Stimulated activated CD8-positive, alpha-beta memory T cell treated with anti-CD3 and anti-CD28 coated beads, Interleukin-7, amount 100 ng/mL, for 1 hour (primary cell): Measurements from ENCODE around the gene PTPRT.

Experiments
- DNase-seq, 2 donors: peaks; one replicate each; pipeline ENCODE4 v3.0.0-alpha.2; 2020; ENCODE audit warnings: low read depth in 2 of 2

PTPRT gene

GRCh38 chr20:42807876-42808275, 381.8 kb downstream of the PTPRT start:
- DNase-seq, result no peak

GRCh38 chr20:42795111-42795695, 394.5 kb downstream of the PTPRT start:
- DNase-seq, result no peak

GRCh38 chr20:42792052-42792451, 397.7 kb downstream of the PTPRT start:
- no peak for DNase-seq

- DNase-seq, result no peak
Observed at GRCh38 chr20:42790111-42790510, 399.6 kb downstream of the PTPRT start.

- no peak for DNase-seq
Observed at GRCh38 chr20:42788707-42789106, 401.0 kb downstream of the PTPRT start.

GRCh38 chr20:42785041-42785440, 404.7 kb downstream of the PTPRT start:
- DNase-seq, result no peak

GRCh38 chr20:42779216-42779615, 410.5 kb downstream of the PTPRT start:
- DNase-seq, result no peak

- no peak for DNase-seq
Observed at GRCh38 chr20:42775866-42776265, 413.8 kb downstream of the PTPRT start.

- no peak for DNase-seq
Observed at GRCh38 chr20:42775037-42775436, 414.7 kb downstream of the PTPRT start.

GRCh38 chr20:42763015-42763414, 426.7 kb downstream of the PTPRT start:
- DNase-seq, result no peak

GRCh38 chr20:42756991-42757390, 432.7 kb downstream of the PTPRT start:
- no peak for DNase-seq

- no peak for DNase-seq
Observed at GRCh38 chr20:42754706-42755105, 435.0 kb downstream of the PTPRT start.

GRCh38 chr20:42752620-42753019, 437.1 kb downstream of the PTPRT start:
- DNase-seq, result no peak

- no peak for DNase-seq
Observed at GRCh38 chr20:42749556-42749955, 440.1 kb downstream of the PTPRT start.

- DNase-seq, result no peak
Observed at GRCh38 chr20:42747765-42748411, 441.8 kb downstream of the PTPRT start.

- no peak for DNase-seq
Observed at GRCh38 chr20:42744756-42745465, 444.8 kb downstream of the PTPRT start.

- no peak for DNase-seq
Observed at GRCh38 chr20:42742926-42743325, 446.8 kb downstream of the PTPRT start.

GRCh38 chr20:42741906-42742305, 447.8 kb downstream of the PTPRT start:
- no peak for DNase-seq

GRCh38 chr20:42740226-42740870, 449.4 kb downstream of the PTPRT start:
- no peak for DNase-seq

- DNase-seq, result no peak
Observed at GRCh38 chr20:42739683-42740082, 450.0 kb downstream of the PTPRT start.

- DNase-seq, result no peak
Observed at GRCh38 chr20:42735539-42735938, 454.2 kb downstream of the PTPRT start.

- no peak for DNase-seq
Observed at GRCh38 chr20:42734660-42735368, 454.9 kb downstream of the PTPRT start.
